ENCODE results near the gene SIDT2. TPM values are rescaled to one million over a fixed set of nuclear protein-coding genes. Genes with fewer than 3 reads are reported as not detected.

Gene SIDT2
- total RNA-seq, 1 experiment from 2014 or later = 27.6 TPM

DNA sequence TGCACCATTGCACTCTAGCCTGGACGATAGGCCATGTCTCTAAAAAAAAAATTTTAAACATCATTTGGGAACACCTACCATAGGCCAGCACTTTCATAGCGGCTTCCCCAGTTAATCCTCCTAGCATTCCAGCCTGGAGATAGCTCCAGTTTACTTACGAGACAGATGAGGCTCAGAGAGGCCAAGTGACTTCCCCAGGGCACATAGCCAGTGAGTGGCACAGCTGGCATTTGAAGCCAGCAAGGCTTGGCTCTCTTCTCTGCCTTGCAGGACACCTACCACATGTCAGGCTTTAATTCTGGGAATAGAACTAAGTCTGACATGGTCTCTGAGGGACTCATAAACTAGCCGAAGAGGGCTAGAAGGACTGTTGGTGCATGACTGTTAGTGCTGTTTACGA, 15.7 kb downstream of the SIDT2 start (continued):
- TF ChIP-seq, protein P1, sequence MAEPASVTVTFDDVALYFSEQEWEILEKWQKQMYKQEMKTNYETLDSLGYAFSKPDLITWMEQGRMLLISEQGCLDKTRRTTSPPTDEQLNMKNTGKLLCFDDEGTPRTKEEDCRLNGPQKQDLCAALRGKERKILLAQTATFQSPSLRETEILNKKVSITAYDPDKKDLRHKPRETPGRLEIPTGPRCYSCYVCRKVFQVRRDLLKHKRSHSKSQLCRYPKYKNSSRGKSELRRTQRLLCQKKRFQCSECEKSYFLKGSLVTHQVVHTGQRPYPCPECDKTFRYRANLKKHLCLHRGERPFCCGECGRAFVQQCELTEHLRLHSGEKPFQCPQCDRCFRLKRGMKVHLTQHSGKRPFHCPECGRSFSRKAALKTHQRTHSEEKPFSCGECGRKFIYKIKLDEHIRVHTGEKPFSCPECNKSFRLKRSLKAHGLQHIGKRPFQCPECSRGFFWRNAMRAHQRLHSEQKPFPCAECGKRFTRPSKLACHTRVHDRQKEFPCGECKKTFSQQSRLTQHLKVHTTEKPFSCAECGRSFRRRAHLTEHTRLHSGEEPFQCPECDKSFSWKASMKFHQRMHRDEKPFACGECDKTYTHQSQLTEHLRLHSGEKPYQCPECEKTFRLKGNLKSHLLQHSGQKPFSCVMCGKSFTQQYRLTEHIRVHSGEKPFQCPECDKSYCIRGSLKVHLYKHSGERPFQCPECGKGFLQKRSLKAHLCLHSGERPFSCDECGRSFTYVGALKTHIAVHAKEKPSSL (CRISPR knock-in tag; conservative IDR thresholded peaks at IDR 0.05) = no peak

DNA sequence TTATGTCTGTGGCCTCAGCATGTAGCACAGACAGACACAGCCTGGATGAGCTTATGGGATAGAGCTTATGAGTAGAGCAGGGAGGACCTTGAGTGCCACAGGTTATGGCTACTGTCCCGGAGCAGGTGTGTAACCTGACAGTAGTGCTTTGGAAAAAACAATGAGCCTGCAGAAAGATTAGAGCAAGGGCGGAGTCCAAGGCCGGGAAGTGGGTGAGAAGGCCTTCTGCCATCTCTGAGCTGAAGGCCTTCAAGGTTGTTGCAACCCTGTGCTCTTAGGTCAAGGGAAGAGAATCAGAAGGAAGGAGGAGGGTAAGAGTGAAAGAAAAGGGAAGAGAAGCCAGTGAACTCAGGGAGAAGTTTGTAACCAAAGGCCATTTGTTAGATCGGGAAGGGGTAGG, 16.7 kb downstream of the SIDT2 start:
- ChIA-PET POLR2A (interaction anchor here (1.1 to 1.2 kb wide), 2 partner anchors 17 to 32 kb away, joined by 3 read pairs; partner anchors contain the start of gene SIDT2), CTCF (interaction anchor here (5.9 kb wide), 1 partner anchor 15 kb away, joined by 48 read pairs; the partner anchor contains the start of gene SIDT2)
- H3K27me3 Mint-ChIP-seq (ENCODE audit: low read depth) = no peaks in the 10 kb centered on the region
- H3K9me3 Mint-ChIP-seq = no peaks in the 10 kb centered on the region
- ATAC-seq (no peak), DNase-seq (ENCODE audit: low spot score) (no peak)
- H3K4me3 Mint-ChIP-seq = no peak overlapping the region
- TF ChIP-seq NR2C2 (CRISPR knock-in tag; IDR thresholded peaks at IDR 0.05) = no peak
- TF ChIP-seq HMGA2 (CRISPR knock-in tag; IDR thresholded peaks at IDR 0.05) = no peak
- no peak for TF ChIP-seq SMAD4 (CRISPR knock-in tag; IDR thresholded peaks at IDR 0.05)
- TF ChIP-seq NR1H2 (CRISPR knock-in tag; IDR thresholded peaks at IDR 0.05) = no peak
- no peak for TF ChIP-seq GABPB1 (CRISPR knock-in tag; IDR thresholded peaks at IDR 0.05)
- TF ChIP-seq CREM (CRISPR knock-in tag; IDR thresholded peaks at IDR 0.05) = no peak
- TF ChIP-seq ZNF121 (CRISPR knock-in tag; IDR thresholded peaks at IDR 0.05) = no peak
- TF ChIP-seq, protein P2, sequence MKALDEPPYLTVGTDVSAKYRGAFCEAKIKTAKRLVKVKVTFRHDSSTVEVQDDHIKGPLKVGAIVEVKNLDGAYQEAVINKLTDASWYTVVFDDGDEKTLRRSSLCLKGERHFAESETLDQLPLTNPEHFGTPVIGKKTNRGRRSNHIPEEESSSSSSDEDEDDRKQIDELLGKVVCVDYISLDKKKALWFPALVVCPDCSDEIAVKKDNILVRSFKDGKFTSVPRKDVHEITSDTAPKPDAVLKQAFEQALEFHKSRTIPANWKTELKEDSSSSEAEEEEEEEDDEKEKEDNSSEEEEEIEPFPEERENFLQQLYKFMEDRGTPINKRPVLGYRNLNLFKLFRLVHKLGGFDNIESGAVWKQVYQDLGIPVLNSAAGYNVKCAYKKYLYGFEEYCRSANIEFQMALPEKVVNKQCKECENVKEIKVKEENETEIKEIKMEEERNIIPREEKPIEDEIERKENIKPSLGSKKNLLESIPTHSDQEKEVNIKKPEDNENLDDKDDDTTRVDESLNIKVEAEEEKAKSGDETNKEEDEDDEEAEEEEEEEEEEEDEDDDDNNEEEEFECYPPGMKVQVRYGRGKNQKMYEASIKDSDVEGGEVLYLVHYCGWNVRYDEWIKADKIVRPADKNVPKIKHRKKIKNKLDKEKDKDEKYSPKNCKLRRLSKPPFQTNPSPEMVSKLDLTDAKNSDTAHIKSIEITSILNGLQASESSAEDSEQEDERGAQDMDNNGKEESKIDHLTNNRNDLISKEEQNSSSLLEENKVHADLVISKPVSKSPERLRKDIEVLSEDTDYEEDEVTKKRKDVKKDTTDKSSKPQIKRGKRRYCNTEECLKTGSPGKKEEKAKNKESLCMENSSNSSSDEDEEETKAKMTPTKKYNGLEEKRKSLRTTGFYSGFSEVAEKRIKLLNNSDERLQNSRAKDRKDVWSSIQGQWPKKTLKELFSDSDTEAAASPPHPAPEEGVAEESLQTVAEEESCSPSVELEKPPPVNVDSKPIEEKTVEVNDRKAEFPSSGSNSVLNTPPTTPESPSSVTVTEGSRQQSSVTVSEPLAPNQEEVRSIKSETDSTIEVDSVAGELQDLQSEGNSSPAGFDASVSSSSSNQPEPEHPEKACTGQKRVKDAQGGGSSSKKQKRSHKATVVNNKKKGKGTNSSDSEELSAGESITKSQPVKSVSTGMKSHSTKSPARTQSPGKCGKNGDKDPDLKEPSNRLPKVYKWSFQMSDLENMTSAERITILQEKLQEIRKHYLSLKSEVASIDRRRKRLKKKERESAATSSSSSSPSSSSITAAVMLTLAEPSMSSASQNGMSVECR (CRISPR knock-in tag; IDR thresholded peaks at IDR 0.05; ENCODE audit: borderline replicate concordance) = no peak
- TF ChIP-seq FOXJ3 (CRISPR knock-in tag; IDR thresholded peaks at IDR 0.05; ENCODE audit: borderline replicate concordance) = no peak
- TF ChIP-seq, protein P3, sequence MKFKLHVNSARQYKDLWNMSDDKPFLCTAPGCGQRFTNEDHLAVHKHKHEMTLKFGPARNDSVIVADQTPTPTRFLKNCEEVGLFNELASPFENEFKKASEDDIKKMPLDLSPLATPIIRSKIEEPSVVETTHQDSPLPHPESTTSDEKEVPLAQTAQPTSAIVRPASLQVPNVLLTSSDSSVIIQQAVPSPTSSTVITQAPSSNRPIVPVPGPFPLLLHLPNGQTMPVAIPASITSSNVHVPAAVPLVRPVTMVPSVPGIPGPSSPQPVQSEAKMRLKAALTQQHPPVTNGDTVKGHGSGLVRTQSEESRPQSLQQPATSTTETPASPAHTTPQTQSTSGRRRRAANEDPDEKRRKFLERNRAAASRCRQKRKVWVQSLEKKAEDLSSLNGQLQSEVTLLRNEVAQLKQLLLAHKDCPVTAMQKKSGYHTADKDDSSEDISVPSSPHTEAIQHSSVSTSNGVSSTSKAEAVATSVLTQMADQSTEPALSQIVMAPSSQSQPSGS (CRISPR knock-in tag; IDR thresholded peaks at IDR 0.05; ENCODE audit: borderline replicate concordance, low read depth) = no peak
- TF ChIP-seq OVOL2 (CRISPR knock-in tag; IDR thresholded peaks at IDR 0.05; ENCODE audit: borderline replicate concordance) = no peak
- TF ChIP-seq, protein P4, sequence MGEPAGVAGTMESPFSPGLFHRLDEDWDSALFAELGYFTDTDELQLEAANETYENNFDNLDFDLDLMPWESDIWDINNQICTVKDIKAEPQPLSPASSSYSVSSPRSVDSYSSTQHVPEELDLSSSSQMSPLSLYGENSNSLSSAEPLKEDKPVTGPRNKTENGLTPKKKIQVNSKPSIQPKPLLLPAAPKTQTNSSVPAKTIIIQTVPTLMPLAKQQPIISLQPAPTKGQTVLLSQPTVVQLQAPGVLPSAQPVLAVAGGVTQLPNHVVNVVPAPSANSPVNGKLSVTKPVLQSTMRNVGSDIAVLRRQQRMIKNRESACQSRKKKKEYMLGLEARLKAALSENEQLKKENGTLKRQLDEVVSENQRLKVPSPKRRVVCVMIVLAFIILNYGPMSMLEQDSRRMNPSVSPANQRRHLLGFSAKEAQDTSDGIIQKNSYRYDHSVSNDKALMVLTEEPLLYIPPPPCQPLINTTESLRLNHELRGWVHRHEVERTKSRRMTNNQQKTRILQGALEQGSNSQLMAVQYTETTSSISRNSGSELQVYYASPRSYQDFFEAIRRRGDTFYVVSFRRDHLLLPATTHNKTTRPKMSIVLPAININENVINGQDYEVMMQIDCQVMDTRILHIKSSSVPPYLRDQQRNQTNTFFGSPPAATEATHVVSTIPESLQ (CRISPR knock-in tag; IDR thresholded peaks at IDR 0.05) = no peak
- no peak for TF ChIP-seq MYBL2 (CRISPR knock-in tag; IDR thresholded peaks at IDR 0.05)
- no peak for TF ChIP-seq RELA (CRISPR knock-in tag; IDR thresholded peaks at IDR 0.05; ENCODE audit: borderline replicate concordance)
- TF ChIP-seq NFE2L1 (CRISPR knock-in tag; IDR thresholded peaks at IDR 0.05) = no peak
- TF ChIP-seq, protein P5, sequence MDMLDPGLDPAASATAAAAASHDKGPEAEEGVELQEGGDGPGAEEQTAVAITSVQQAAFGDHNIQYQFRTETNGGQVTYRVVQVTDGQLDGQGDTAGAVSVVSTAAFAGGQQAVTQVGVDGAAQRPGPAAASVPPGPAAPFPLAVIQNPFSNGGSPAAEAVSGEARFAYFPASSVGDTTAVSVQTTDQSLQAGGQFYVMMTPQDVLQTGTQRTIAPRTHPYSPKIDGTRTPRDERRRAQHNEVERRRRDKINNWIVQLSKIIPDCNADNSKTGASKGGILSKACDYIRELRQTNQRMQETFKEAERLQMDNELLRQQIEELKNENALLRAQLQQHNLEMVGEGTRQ (CRISPR knock-in tag; IDR thresholded peaks at IDR 0.05) = no peak
- no peaks in the 10 kb centered on the region for H3K36me3 Mint-ChIP-seq
- H3K4me1 Mint-ChIP-seq = peaks cover 26% of the 10 kb centered on the region
- no peak overlapping the region; the same call in 1 of the 2 replicates for H3K27ac Mint-ChIP-seq

All from WTC11 (cell line).